Tibial nerve (tissue), 4 donors: ENCODE measurements around the gene PHLPP2.

Experiments used
- EP300 ChIP-seq, 2 donors: sonication (generic); formaldehyde crosslinking; IDR thresholded peaks; one replicate each; pipeline ENCODE4 v1.6.1; 2017; ENCODE audit warnings: antibody characterized with exemption in 2 of 2, mild to moderate bottlenecking in 1 of 2
- POLR2A ChIP-seq, 2 donors: fragments of 450-650 bp; IDR thresholded peaks; one replicate each; pipeline ENCODE4 v1.6.1; 2017; ENCODE audit warnings: antibody characterized with exemption in 2 of 2, mild to moderate bottlenecking in 2 of 2, moderate library complexity in 2 of 2
- TF ChIP-seq, protein P1 (sequence below), 5 experiments: fragments of 200-600 bp in 3 of 5; fragments of 450-650 bp in 2 of 5; sonication (generic) in 3 of 5; IDR thresholded peaks; one replicate each; pipeline ENCODE4 v1.5.1; 2016 to 2019; ENCODE audit warnings: antibody characterized with exemption in 5 of 5, mild to moderate bottlenecking in 3 of 5, moderate library complexity in 2 of 5

DNA sequence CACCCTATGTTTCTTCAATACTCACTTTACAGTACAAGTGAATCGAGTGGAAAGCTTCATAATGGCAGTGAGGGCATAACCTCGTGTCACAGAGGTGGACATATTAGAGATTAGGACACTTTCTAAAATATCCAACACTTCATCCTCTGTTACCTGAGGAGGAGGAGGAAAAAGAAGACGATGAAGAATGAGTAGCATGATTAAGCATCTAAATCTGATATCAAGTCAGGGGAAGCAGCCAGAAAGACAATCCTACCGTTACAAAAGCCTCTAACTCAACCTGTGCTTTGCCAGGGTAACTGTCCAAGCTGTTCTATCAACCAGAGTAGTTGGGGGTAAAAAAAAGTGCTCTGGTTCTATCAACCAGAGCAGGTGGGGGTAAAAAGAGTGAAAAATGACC lies 23.7 kb upstream of the PHLPP2 start:
- TF ChIP-seq, protein P1, sequence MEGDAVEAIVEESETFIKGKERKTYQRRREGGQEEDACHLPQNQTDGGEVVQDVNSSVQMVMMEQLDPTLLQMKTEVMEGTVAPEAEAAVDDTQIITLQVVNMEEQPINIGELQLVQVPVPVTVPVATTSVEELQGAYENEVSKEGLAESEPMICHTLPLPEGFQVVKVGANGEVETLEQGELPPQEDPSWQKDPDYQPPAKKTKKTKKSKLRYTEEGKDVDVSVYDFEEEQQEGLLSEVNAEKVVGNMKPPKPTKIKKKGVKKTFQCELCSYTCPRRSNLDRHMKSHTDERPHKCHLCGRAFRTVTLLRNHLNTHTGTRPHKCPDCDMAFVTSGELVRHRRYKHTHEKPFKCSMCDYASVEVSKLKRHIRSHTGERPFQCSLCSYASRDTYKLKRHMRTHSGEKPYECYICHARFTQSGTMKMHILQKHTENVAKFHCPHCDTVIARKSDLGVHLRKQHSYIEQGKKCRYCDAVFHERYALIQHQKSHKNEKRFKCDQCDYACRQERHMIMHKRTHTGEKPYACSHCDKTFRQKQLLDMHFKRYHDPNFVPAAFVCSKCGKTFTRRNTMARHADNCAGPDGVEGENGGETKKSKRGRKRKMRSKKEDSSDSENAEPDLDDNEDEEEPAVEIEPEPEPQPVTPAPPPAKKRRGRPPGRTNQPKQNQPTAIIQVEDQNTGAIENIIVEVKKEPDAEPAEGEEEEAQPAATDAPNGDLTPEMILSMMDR (IDR thresholded peaks at IDR 0.05), result no peak
- TF ChIP-seq POLR2A (IDR thresholded peaks at IDR 0.05) (no peak), EP300 (IDR thresholded peaks at IDR 0.05) (no peak)
